Forelimb muscle (tissue), 1 donor: Measurements from ENCODE around the gene TRABD. TPM values are rescaled to one million over a fixed set of nuclear protein-coding genes. Genes with fewer than 3 reads are reported as not detected.

Experiments
- DNase-seq: peaks from one replicate; pipeline ENCODE4 v3.0.0-alpha.2; 2013; ENCODE audit warnings: low read depth
- polyA plus RNA-seq: library from polyadenylated mRNA; unstranded; fragments of 120-200 nt; gene quantifications from one replicate; pipeline ENCODE4 v1.2.1, GENCODE V29; 2013; ENCODE audit not compliant: insufficient read length

Gene TRABD
- polyA plus RNA-seq, 1 donor, result 19.5 TPM

GRCh38 chr22:50173983-50174355 lies 11.7 kb upstream of the TRABD start:
- no peak for DNase-seq

GRCh38 chr22:50174382-50175190 lies 11.1 kb upstream of the TRABD start:
- no peak for DNase-seq

- DNase-seq, result no peak
Observed at GRCh38 chr22:50175191-50175461, 10.6 kb upstream of the TRABD start.

GRCh38 chr22:50175921-50176849 lies 9.5 kb upstream of the TRABD start:
- no peak for DNase-seq

GRCh38 chr22:50176850-50177536 lies 8.7 kb upstream of the TRABD start:
- DNase-seq, result no peak

- DNase-seq, result no peak
Observed at GRCh38 chr22:50177537-50178470, 7.9 kb upstream of the TRABD start.

- DNase-seq, result no peak
Observed at GRCh38 chr22:50178471-50178864, 7.2 kb upstream of the TRABD start.

GRCh38 chr22:50178871-50179869 lies 6.5 kb upstream of the TRABD start:
- no peak for DNase-seq

GRCh38 chr22:50179937-50180726 lies 5.6 kb upstream of the TRABD start:
- no peak for DNase-seq

GRCh38 chr22:50180727-50181521 lies 4.8 kb upstream of the TRABD start:
- DNase-seq, result no peak

GRCh38 chr22:50182176-50183081 lies 3.3 kb upstream of the TRABD start:
- DNase-seq, result no peak

GRCh38 chr22:50183141-50183971 lies 2.4 kb upstream of the TRABD start:
- no peak for DNase-seq

- no peak for DNase-seq
Observed at GRCh38 chr22:50184004-50184901, 1.5 kb upstream of the TRABD start.

GRCh38 chr22:50184902-50185374 lies 775 bp upstream of the TRABD start:
- no peak for DNase-seq

- no peak for DNase-seq
Observed at GRCh38 chr22:50186181-50186714, 535 bp downstream of the TRABD start.
